Smooth muscle cell (in vitro differentiated cells): ENCODE measurements around the gene IL26. TPM values are rescaled to one million over a fixed set of nuclear protein-coding genes. Genes with fewer than 3 reads are reported as not detected.

Source experiments
- DNase-seq: peaks from one replicate; lab custom pipeline; 2025; ENCODE audit not compliant: unreplicated experiment; lab: John Stamatoyannopoulos, UW
- H2AFZ ChIP-seq: fragments of 200-600 bp; sonication (generic); 2 replicates; pipeline ENCODE4 v1.6.0; 2016; ENCODE audit warnings: antibody characterized with exemption, low read depth, mild to moderate bottlenecking
- H3F3A ChIP-seq: fragments of 200-600 bp; sonication (generic); 2 replicates; pipeline ENCODE4 v1.6.0; 2017; ENCODE audit warnings: antibody characterized with exemption, low read depth
- H3K27ac ChIP-seq: fragments of 200-600 bp; sonication (generic); 2 replicates; pipeline ENCODE4 v1.5.1; 2016; ENCODE audit warnings: low read depth, mild to moderate bottlenecking
- H3K27me3 ChIP-seq: fragments of 200-600 bp; sonication (generic); 2 replicates; pipeline ENCODE4 v1.6.1; 2016; ENCODE audit warnings: low read depth, mild to moderate bottlenecking
- H3K36me3 ChIP-seq: fragments of 200-600 bp; sonication (generic); 2 replicates; pipeline ENCODE4 v1.5.1; 2016; ENCODE audit warnings: low read depth
- H3K4me1 ChIP-seq: fragments of 200-600 bp; sonication (generic); 2 replicates; pipeline ENCODE4 v1.5.1; 2016; ENCODE audit warnings: low read depth
- H3K4me2 ChIP-seq: fragments of 200-600 bp; sonication (generic); 2 replicates; pipeline ENCODE4 v1.6.0; 2016; ENCODE audit warnings: mild to moderate bottlenecking
- H3K4me3 ChIP-seq: fragments of 200-600 bp; sonication (generic); 2 replicates; pipeline ENCODE4 v1.5.1; 2016; ENCODE audit warnings: mild to moderate bottlenecking
- H3K79me2 ChIP-seq: fragments of 200-600 bp; sonication (generic); 2 replicates; pipeline ENCODE4 v1.6.0; 2016; ENCODE audit warnings: low read depth, mild to moderate bottlenecking
- H3K9ac ChIP-seq: fragments of 200-600 bp; sonication (generic); 2 replicates; pipeline ENCODE4 v1.6.0; 2016; ENCODE audit warnings: low read depth
- H3K9me3 ChIP-seq: fragments of 200-600 bp; sonication (generic); replicated peaks from 2 replicates; pipeline ENCODE4 v1.5.1; 2016; ENCODE audit warnings: low read depth
- H4K20me1 ChIP-seq: fragments of 200-600 bp; sonication (generic); 2 replicates; pipeline ENCODE4 v1.6.0; 2016; ENCODE audit warnings: low read depth
- CTCF ChIP-seq: fragments of 200-600 bp; sonication (generic); IDR thresholded peaks from 2 replicates; pipeline ENCODE4 v1.5.1; 2017; ENCODE audit warnings: borderline replicate concordance, mild to moderate bottlenecking, antibody characterized with exemption; ENCODE audit not compliant: insufficient read depth, poor library complexity, severe bottlenecking
- WGBS: methylation state at CpG from one replicate; pipeline ENCODE4 v1.1.7; 2016; ENCODE audit warnings: low lambda C conversion rate; 5-methylcytosine and 5-hydroxymethylcytosine counted together
- polyA plus RNA-seq: library from polyadenylated mRNA; unstranded; fragments of >200 nt; fragmentation: Nextera tagmentation; extraction: Ambion mirVana; gene quantifications from 2 replicates; pipeline ENCODE4 v1.2.1, GENCODE V29; 2016
- total RNA-seq: library from RNA; depleted of rRNA; stranded (reverse); fragments of >200 nt; gene quantifications from 2 replicates; pipeline ENCODE4 v1.2.3, GENCODE V29; 2014

Gene IL26
- total and polyA plus RNA-seq, 2 experiments from 2014 or later = not detected

GRCh38 chr12:68157380-68157779, 68.2 kb downstream of the IL26 start:
- TF ChIP-seq CTCF = no peak
- no peak for DNase-seq
- H3K4me1 ChIP-seq = no peaks in the 10 kb centered on the region
- no peaks in the 10 kb centered on the region for H3K36me3 ChIP-seq
- H3K79me2 ChIP-seq = no peaks in the 10 kb centered on the region
- no peak overlapping the region for H3K4me3 ChIP-seq
- 68% methylated on average over 4 of the region's 4 CpGs for WGBS
- H4K20me1 ChIP-seq = no peaks in the 10 kb centered on the region
- H3K27me3 ChIP-seq = no peaks in the 10 kb centered on the region
- no peak overlapping the region for H3K4me2 ChIP-seq
- no peak overlapping the region for H3K27ac ChIP-seq
- no peak overlapping the region for H2AFZ ChIP-seq
- H3K9me3 ChIP-seq = no peaks in the 10 kb centered on the region
- no peak overlapping the region for H3K9ac ChIP-seq
- no peaks in the 10 kb centered on the region for H3F3A ChIP-seq

GRCh38 chr12:68156636-68157035, 69.0 kb downstream of the IL26 start:
- no peak for DNase-seq
- no peaks in the 10 kb centered on the region for H3K9me3 ChIP-seq
- H4K20me1 ChIP-seq = no peaks in the 10 kb centered on the region
- no peaks in the 10 kb centered on the region for H3F3A ChIP-seq
- no peak for TF ChIP-seq CTCF
- H3K79me2 ChIP-seq = no peaks in the 10 kb centered on the region
- no peak overlapping the region for H3K4me3 ChIP-seq
- H3K9ac ChIP-seq = no peak overlapping the region
- WGBS = 96% methylated on average over 1 of the region's 1 CpG
- no peak overlapping the region for H2AFZ ChIP-seq
- no peaks in the 10 kb centered on the region for H3K27me3 ChIP-seq
- H3K27ac ChIP-seq = no peak overlapping the region
- H3K36me3 ChIP-seq = no peaks in the 10 kb centered on the region
- H3K4me1 ChIP-seq = no peaks in the 10 kb centered on the region
- no peak overlapping the region for H3K4me2 ChIP-seq

- H3K4me3 ChIP-seq = no peak overlapping the region
- H2AFZ ChIP-seq = no peak overlapping the region
- no peaks in the 10 kb centered on the region for H3K4me1 ChIP-seq
- WGBS = 63% methylated on average over 1 of the region's 1 CpG
- H3K27me3 ChIP-seq = no peaks in the 10 kb centered on the region
- H3K4me2 ChIP-seq = no peak overlapping the region
- H3K9me3 ChIP-seq = no peaks in the 10 kb centered on the region
- H3K36me3 ChIP-seq = no peaks in the 10 kb centered on the region
- no peaks in the 10 kb centered on the region for H3F3A ChIP-seq
- no peaks in the 10 kb centered on the region for H4K20me1 ChIP-seq
- no peak overlapping the region for H3K27ac ChIP-seq
- no peak for TF ChIP-seq CTCF
- DNase-seq = no peak
- H3K79me2 ChIP-seq = no peaks in the 10 kb centered on the region
- H3K9ac ChIP-seq = no peak overlapping the region
These were observed 70.8 kb downstream of the IL26 start for GRCh38 chr12:68154779-68155178.

Other genes with a start within 250 kb of the IL26 start
- gene IFNG-AS1, start 236.4 kb downstream of the IL26 start, total RNA-seq = 0.49 and 0.76 TPM in 2 replicates
- gene IFNG-AS1, start 236.4 kb downstream of the IL26 start, polyA plus RNA-seq = 0.11 TPM in 1 of 2 replicates, not detected in the other
- gene IFNG, start 66.1 kb downstream of the IL26 start, total RNA-seq = not detected in 2 replicates
- not detected in 2 replicates for gene IFNG, start 66.1 kb downstream of the IL26 start, polyA plus RNA-seq
- gene IL22, start 27.8 kb upstream of the IL26 start, total RNA-seq = not detected in 2 replicates
- not detected in 2 replicates for gene IL22, start 27.8 kb upstream of the IL26 start, polyA plus RNA-seq
- 14.7 and 15.9 TPM in 2 replicates for gene MDM1, start 106.6 kb upstream of the IL26 start, total RNA-seq
- gene MDM1, start 106.6 kb upstream of the IL26 start, polyA plus RNA-seq = 5.4 and 6.6 TPM in 2 replicates